ENCODE results near the gene NEURL1B. TPM values are rescaled to one million over a fixed set of nuclear protein-coding genes. Genes with fewer than 3 reads are reported as not detected.

The NEURL1B gene
- total RNA-seq, 1 donor from 2014 or later, result 6.1 TPM

- no peak for DNase-seq (ENCODE audit: low read depth, low spot score)
- H3K27me3 Mint-ChIP-seq (ENCODE audit: low read depth), result no peaks in the 10 kb centered on the region
- H3K27ac Mint-ChIP-seq (ENCODE audit: unreplicated experiment), result no peak overlapping the region
- no peaks in the 10 kb centered on the region for H3K9me3 Mint-ChIP-seq
- peaks cover 17% of the 10 kb centered on the region for H3K4me1 Mint-ChIP-seq
- H3K36me3 Mint-ChIP-seq (ENCODE audit: low read depth), result no peaks in the 10 kb centered on the region
- TF ChIP-seq CTCF (conservative IDR thresholded peaks at IDR 0.05), result no peak
- no peak overlapping the region for H3K4me3 Mint-ChIP-seq
Observed at GRCh38 chr5:172630986-172631385, 10.1 kb upstream of the NEURL1B start.

GRCh38 chr5:172632346-172633092 is 8.5 kb upstream of the NEURL1B start:
- Mint-ChIP-seq H3K4me1 (peaks cover 8% of the 10 kb centered on the region), H3K4me3 (no peak overlapping the region), H3K9me3 (no peaks in the 10 kb centered on the region), H3K27me3 (ENCODE audit: low read depth) (peaks cover 1% of the 10 kb centered on the region), H3K27ac (ENCODE audit: unreplicated experiment) (no peak overlapping the region), H3K36me3 (ENCODE audit: low read depth) (no peaks in the 10 kb centered on the region)
- no peak for DNase-seq (ENCODE audit: low read depth, low spot score)
- TF ChIP-seq CTCF (conservative IDR thresholded peaks at IDR 0.05), result no peak

- Mint-ChIP-seq H3K27ac (ENCODE audit: unreplicated experiment) (no peak overlapping the region), H3K4me1 (peaks cover 2% of the 10 kb centered on the region), H3K36me3 (ENCODE audit: low read depth) (no peaks in the 10 kb centered on the region), H3K9me3 (no peaks in the 10 kb centered on the region), H3K4me3 (no peak overlapping the region), H3K27me3 (ENCODE audit: low read depth) (peaks cover 8% of the 10 kb centered on the region)
- DNase-seq (ENCODE audit: low read depth, low spot score), result no peak
- no peak for TF ChIP-seq CTCF (conservative IDR thresholded peaks at IDR 0.05)
Observed at GRCh38 chr5:172633403-172633970, 7.6 kb upstream of the NEURL1B start.

GRCh38 chr5:172634106-172634899 is 6.8 kb upstream of the NEURL1B start:
- H3K4me1 Mint-ChIP-seq, result no peaks in the 10 kb centered on the region
- H3K9me3 Mint-ChIP-seq, result no peaks in the 10 kb centered on the region
- DNase-seq (ENCODE audit: low read depth, low spot score), result no peak
- no peaks in the 10 kb centered on the region for H3K36me3 Mint-ChIP-seq (ENCODE audit: low read depth)
- H3K27me3 Mint-ChIP-seq (ENCODE audit: low read depth), result peaks cover 9% of the 10 kb centered on the region
- no peak for TF ChIP-seq CTCF (conservative IDR thresholded peaks at IDR 0.05)
- H3K4me3 Mint-ChIP-seq, result no peak overlapping the region
- no peak overlapping the region for H3K27ac Mint-ChIP-seq (ENCODE audit: unreplicated experiment)

- H3K4me1 Mint-ChIP-seq, result no peaks in the 10 kb centered on the region
- H3K27ac Mint-ChIP-seq (ENCODE audit: unreplicated experiment), result no peak overlapping the region
- peaks cover 9% of the 10 kb centered on the region for H3K27me3 Mint-ChIP-seq (ENCODE audit: low read depth)
- no peaks in the 10 kb centered on the region for H3K36me3 Mint-ChIP-seq (ENCODE audit: low read depth)
- H3K9me3 Mint-ChIP-seq, result no peaks in the 10 kb centered on the region
- TF ChIP-seq CTCF (conservative IDR thresholded peaks at IDR 0.05), result no peak
- H3K4me3 Mint-ChIP-seq, result no peak overlapping the region
- DNase-seq (ENCODE audit: low read depth, low spot score), result no peak
Observed at GRCh38 chr5:172635038-172635437, 6.0 kb upstream of the NEURL1B start.
